ENCODE data around the gene DNAAF8. TPM values are rescaled to one million over a fixed set of nuclear protein-coding genes. Genes with fewer than 3 reads are reported as not detected.

The DNAAF8 gene
- total RNA-seq, 1 donor from 2014 or later: 1.2 TPM

GRCh38 chr16:4744555-4745273 lies 10.4 kb downstream of the DNAAF8 start:
- Mint-ChIP-seq H3K36me3 (ENCODE audit: unreplicated experiment) (no peaks in the 10 kb centered on the region), H3K27me3 (ENCODE audit: unreplicated experiment) (no peaks in the 10 kb centered on the region), H3K4me3 (ENCODE audit: unreplicated experiment) (no peak overlapping the region), H3K9me3 (ENCODE audit: unreplicated experiment) (no peaks in the 10 kb centered on the region), H3K27ac (ENCODE audit: unreplicated experiment) (no peak overlapping the region), H3K4me1 (ENCODE audit: unreplicated experiment) (no peaks in the 10 kb centered on the region)
- TF ChIP-seq, protein P1, sequence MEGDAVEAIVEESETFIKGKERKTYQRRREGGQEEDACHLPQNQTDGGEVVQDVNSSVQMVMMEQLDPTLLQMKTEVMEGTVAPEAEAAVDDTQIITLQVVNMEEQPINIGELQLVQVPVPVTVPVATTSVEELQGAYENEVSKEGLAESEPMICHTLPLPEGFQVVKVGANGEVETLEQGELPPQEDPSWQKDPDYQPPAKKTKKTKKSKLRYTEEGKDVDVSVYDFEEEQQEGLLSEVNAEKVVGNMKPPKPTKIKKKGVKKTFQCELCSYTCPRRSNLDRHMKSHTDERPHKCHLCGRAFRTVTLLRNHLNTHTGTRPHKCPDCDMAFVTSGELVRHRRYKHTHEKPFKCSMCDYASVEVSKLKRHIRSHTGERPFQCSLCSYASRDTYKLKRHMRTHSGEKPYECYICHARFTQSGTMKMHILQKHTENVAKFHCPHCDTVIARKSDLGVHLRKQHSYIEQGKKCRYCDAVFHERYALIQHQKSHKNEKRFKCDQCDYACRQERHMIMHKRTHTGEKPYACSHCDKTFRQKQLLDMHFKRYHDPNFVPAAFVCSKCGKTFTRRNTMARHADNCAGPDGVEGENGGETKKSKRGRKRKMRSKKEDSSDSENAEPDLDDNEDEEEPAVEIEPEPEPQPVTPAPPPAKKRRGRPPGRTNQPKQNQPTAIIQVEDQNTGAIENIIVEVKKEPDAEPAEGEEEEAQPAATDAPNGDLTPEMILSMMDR (IDR thresholded peaks at IDR 0.05): no peak
- DNase-seq (ENCODE audit: extremely low spot score, unreplicated experiment): no peak

GRCh38 chr16:4745274-4745569 lies 10.9 kb downstream of the DNAAF8 start:
- H3K36me3 Mint-ChIP-seq (ENCODE audit: unreplicated experiment): no peaks in the 10 kb centered on the region
- no peak overlapping the region for H3K4me3 Mint-ChIP-seq (ENCODE audit: unreplicated experiment)
- no peaks in the 10 kb centered on the region for H3K4me1 Mint-ChIP-seq (ENCODE audit: unreplicated experiment)
- no peak for DNase-seq (ENCODE audit: extremely low spot score, unreplicated experiment)
- H3K27ac Mint-ChIP-seq (ENCODE audit: unreplicated experiment): no peak overlapping the region
- no peaks in the 10 kb centered on the region for H3K27me3 Mint-ChIP-seq (ENCODE audit: unreplicated experiment)
- TF ChIP-seq, protein P1 (IDR thresholded peaks at IDR 0.05): no peak
- H3K9me3 Mint-ChIP-seq (ENCODE audit: unreplicated experiment): no peaks in the 10 kb centered on the region

DNA sequence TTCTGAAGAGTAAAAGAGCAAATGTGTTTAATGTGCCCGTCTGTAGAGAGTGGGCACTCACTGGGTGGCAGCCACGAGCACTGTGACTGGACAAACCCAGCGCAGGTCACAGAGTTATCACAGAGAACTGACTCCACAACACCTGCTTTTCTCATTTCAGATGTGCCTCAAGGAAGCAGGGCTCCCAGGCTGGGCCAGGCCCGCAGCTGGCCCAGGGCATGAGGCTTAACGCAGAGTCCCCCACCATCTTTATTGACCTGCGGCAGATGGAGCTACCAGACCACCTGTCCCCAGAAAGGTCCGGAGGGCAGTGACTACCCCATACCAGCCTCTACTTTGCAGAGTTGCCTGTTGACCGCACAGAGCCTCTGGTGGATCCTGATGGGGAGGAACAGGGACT lies 11.9 kb downstream of the DNAAF8 start:
- Mint-ChIP-seq H3K9me3 (ENCODE audit: unreplicated experiment) (no peaks in the 10 kb centered on the region), H3K27me3 (ENCODE audit: unreplicated experiment) (no peaks in the 10 kb centered on the region), H3K36me3 (ENCODE audit: unreplicated experiment) (no peaks in the 10 kb centered on the region), H3K4me3 (ENCODE audit: unreplicated experiment) (no peak overlapping the region), H3K4me1 (ENCODE audit: unreplicated experiment) (no peaks in the 10 kb centered on the region), H3K27ac (ENCODE audit: unreplicated experiment) (no peak overlapping the region)
- DNase-seq (ENCODE audit: extremely low spot score, unreplicated experiment): no peak
- TF ChIP-seq, protein P1 (IDR thresholded peaks at IDR 0.05): no peak

DNA sequence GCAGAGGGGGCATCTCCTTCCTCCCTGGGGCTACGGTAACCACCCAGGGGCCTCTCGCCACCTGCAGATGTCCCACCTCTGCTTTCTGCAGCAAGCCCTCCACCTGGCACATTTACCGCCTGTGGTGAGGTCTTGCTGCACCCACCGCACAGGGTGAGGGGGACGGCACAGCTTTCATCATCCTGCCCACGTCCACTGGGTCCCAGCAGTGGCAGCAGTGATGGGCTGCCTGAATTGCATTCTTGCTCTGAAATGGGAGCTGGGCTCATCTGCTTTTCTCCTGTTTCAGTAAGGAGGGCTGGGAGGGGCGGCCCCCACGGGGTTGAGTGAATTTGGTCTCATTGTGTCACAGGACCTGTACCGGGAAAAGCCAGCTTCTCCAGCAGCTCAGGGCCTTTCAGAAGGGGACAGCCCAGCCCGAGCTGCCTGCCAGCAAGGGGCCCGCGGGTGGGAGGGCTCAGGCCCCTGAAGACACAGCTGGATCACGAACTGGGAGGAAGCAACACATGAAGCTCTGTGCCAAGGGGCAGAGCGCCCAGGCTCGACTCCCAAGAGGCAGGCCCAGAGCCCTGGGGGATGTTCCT lies 12.7 kb downstream of the DNAAF8 start:
- H3K4me1 Mint-ChIP-seq (ENCODE audit: unreplicated experiment): no peaks in the 10 kb centered on the region
- H3K27me3 Mint-ChIP-seq (ENCODE audit: unreplicated experiment): no peaks in the 10 kb centered on the region
- peaks cover 4% of the 10 kb centered on the region for H3K36me3 Mint-ChIP-seq (ENCODE audit: unreplicated experiment)
- TF ChIP-seq, protein P1 (IDR thresholded peaks at IDR 0.05): no peak
- H3K4me3 Mint-ChIP-seq (ENCODE audit: unreplicated experiment): no peak overlapping the region
- H3K9me3 Mint-ChIP-seq (ENCODE audit: unreplicated experiment): no peaks in the 10 kb centered on the region
- DNase-seq (ENCODE audit: extremely low spot score, unreplicated experiment): no peak
- H3K27ac Mint-ChIP-seq (ENCODE audit: unreplicated experiment): no peak overlapping the region

DNA sequence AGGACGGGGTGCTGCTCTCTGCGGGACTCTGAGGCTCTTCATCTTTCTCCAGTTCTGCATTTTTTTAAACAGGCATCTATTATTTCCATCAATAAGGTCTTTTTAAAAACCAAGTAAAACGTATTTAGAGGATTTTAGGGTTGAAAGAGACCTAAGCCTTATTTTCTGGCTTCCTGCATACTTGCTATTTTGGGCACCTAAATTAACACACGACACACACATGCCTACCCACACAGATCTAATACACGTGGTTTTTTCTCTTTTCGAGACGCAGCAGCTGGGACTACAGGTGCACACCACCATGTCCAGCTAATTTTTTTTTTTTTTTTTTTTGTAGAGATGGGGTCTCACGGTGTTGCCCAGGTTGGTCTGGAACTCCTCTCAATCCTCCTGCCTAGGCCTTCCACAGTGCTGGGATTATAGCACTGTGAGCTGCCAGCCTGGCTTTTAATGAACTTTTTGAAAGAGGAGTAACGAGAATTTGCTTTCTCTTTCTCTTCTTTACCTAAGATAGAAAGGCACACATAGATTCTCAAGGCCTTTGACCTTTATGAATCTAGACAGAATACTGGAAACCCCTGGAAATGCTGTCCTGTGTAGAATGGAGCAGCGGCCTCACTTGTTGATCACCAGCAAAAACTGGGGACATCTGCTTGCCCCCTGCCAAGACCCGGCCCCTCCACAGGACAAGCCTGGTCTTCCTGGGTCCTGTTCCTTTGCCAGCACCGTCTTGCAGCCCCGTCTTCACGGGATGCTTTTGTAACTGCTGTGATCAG lies 13.8 kb downstream of the DNAAF8 start:
- TF ChIP-seq, protein P1 (IDR thresholded peaks at IDR 0.05): no peak
- H3K9me3 Mint-ChIP-seq (ENCODE audit: unreplicated experiment): no peaks in the 10 kb centered on the region
- H3K36me3 Mint-ChIP-seq (ENCODE audit: unreplicated experiment): peaks cover 4% of the 10 kb centered on the region
- H3K27ac Mint-ChIP-seq (ENCODE audit: unreplicated experiment): no peak overlapping the region
- H3K4me3 Mint-ChIP-seq (ENCODE audit: unreplicated experiment): no peak overlapping the region
- no peak for DNase-seq (ENCODE audit: extremely low spot score, unreplicated experiment)
- H3K4me1 Mint-ChIP-seq (ENCODE audit: unreplicated experiment): no peaks in the 10 kb centered on the region
- H3K27me3 Mint-ChIP-seq (ENCODE audit: unreplicated experiment): no peaks in the 10 kb centered on the region
